HG03521 (cell line): ENCODE measurements around the gene AHCYL1.
"Not testable (repeated sequence)": the region's sequence is repeated elsewhere in the genome, so short reads cannot be mapped to it uniquely, and the experiment has no call there.

Experiments
- ATAC-seq: cut with Tn5 transposase; IDR thresholded peaks from one replicate; pipeline ENCODE4 v1.9.1; 2021; ENCODE audit warnings: mild to moderate bottlenecking, moderate library complexity; ENCODE audit not compliant: unreplicated experiment

Gene AHCYL1

GRCh38 chr1:109984456-109985246, at the start of gene AHCYL1:
Gene AHCYL1, plus strand, starts transcription at chr1:109984765. Its CDS starts 288 bp downstream, at chr1:109985053.
- ATAC-seq, result peak; percentile 98

DNA sequence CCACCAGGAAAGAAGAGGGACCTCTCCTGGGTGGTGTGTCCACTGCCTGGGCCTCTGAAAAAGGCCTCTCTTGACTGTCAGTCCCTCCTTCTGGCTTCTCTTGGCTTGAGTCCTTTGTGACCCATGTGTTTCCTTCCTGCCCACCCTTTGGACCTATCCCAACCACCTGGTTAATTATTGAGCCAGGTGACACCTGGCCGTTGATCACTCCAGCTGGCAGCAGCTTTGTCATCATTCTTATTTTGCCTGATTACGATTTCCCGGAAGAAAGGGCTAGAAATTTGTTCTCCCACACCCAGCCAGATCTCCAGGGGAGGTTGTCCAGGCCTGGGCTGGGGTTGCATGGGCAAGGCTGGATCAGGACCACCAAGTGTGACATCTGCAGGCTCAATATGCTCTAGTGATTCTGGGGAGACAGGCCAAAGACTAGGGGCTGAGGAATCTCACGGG, 49.1 kb upstream of the AHCYL1 start:
- ATAC-seq, result no peak

DNA sequence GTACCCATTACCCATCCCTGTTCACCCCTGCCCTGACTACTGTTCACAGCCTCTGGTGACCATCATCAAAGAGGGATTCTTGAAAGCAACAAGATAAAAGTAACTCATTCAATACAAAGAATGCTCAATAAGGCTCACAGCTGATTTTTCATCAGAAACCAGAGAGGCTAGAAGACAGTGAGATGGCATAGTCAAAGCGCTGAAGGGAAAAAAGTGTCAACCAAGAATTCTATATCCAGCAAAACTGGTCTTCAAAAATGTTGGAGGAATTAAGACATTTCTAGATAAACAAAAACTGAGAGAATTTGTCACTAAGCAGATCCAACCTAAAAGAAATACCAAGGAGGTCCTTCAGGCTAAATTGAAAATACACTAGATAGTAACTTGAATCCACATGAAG, 46.8 kb upstream of the AHCYL1 start:
- ATAC-seq, result no peak

DNA sequence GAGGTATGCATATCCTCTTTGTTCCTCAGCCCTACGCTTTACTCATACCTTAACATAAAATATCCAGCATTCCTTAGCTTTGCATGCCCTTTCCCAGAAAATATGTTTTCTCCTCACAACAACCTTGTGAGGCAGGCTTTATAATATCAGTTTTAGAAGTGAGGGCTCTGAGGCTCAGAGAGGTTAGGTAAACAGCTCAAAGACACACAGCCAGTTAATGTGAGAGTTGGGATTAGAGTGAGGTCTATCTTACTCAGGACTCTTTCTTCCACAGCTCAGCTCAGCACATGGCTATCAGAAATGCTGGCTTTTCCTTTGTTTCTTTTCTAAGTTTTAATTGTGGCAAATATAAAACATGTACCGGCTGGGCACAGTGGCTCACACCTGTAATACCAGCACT, 46.0 kb upstream of the AHCYL1 start:
- ATAC-seq, result no peak

DNA sequence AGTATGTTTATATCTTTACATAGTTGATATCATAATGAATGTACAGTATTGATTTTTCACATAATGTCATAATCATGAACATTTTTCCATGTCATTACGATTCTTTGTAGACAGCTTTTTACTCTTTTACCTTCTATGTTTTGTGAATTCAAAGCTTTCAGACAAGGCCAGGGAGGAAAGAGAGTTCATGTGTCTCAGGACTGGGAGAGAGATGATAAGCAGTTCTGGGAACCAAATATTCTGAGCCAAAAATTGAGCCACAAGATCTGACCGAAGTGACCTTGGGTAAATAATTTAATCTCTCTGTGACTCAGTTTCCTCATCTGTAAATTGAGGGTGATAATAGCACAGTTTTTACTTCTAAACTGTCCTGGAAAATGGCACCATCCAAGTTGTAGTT, 42.1 kb upstream of the AHCYL1 start:
- ATAC-seq, result no peak

- no peak for ATAC-seq
These were observed 40.0 kb upstream of the AHCYL1 start for GRCh38 chr1:109944541-109944940.

GRCh38 chr1:109946511-109946910, 38.1 kb upstream of the AHCYL1 start:
- ATAC-seq, result no peak

DNA sequence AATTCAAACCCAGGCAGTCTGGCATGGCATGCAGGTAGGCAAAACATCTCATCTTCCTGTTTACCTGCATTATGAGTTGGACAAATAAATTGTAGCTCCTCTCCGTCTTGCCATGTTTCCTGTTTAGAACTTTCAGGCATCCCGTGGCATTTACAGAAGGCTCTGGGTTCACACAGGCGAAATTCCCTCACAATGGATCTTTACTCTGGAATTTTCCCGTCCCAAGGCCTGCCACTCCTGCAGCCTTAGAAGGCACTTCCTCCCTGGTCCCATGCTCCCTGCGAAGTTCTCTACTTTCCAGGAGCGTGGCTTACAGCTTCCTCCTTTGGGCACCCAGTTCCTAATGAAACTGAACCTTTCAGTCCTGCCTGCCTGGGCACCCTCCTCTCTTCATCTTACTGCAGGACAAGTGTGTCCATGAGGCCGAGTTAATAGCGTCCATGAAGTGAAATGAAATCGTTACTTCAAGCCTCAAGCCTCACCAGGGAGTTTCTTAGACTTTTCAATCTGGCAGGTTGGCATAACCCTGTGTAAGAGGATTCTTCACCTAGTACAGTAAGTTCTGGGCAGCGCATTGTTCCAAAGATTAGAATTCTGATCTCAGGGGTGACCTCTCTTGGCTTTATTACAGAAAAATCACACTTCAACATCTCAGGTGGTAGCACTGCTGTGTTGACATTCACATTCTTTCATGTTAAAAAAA, 36.8 kb upstream of the AHCYL1 start:
- no peak for ATAC-seq

GRCh38 chr1:109948285-109948630, 36.3 kb upstream of the AHCYL1 start:
- no peak for ATAC-seq

DNA sequence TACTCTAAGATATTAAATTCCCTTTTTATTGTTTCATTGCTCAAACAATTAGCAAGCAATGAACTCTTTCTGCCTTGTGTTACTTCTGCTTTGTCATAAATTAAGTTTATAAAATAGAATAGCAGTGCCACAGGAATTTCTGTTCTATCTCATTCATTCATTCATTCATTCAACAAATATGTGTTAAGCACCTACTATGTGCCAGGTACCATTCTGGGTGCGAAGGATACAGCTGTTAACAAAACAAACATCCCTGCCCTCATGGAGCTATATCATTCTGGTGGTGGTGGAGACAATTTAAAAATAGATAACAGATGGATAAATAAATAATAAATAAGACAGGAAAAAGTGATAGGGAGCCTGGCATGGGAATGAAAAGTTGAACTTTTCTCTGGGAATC, 34.5 kb upstream of the AHCYL1 start:
- no peak for ATAC-seq

DNA sequence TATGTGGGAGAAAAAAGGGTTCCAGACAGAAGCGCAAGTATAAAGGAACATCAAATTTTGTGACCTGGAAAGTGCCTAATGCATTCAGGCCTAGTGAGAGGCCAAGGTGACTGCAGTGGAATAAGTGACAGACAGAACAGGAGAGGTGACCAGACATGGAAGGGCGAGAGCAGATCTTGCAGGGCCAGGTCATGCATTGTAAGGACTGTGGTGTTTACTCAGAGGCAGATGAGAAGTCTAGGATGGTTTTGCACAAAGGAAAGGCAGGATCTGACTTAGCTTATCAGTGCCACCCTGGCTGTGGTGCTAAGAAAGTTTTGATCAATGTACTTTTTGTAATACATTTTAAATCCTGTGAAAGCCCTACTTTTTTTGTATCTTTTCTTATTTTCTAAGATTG, 34.1 kb upstream of the AHCYL1 start:
- no peak for ATAC-seq

DNA sequence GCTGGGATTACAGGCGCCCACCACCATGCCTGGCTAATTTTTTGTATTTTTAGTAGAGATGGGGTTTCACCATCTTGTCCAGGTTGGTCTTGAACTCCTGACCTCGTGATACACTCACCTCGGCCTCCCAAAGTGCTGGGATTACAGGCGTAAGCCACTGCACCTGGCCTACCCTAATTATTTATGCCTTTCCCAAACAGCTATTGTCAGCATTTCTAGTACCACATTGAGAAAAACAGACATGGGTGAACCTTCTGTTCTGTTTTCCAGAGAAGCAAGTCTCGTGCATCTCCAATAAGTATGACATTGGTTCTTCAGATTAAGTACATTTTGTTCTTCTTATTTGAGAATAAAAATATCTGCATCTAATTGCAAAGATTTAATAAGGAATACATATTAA, 33.1 kb upstream of the AHCYL1 start:
- not testable (repeated sequence) for ATAC-seq

- no peak for ATAC-seq
These were observed 30.5 kb upstream of the AHCYL1 start for GRCh38 chr1:109954041-109954512.

DNA sequence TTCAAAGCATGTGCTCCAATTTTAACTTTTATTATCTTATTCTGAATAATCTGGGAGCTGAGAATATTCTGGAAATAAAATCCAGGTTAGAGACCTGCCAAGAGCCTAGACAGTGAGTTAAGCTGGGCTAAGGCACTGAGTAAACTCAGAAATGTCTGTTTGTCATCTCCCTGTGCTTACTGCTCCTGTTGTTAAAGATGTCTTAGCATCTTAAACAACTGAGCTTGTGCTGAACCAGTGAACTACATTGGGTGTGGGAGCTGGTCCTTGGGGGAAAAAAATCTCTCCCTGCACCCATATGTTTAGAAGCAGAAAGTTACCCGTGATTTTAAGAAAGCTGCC, 25.0 kb upstream of the AHCYL1 start:
- no peak for ATAC-seq

- no peak for ATAC-seq
These were observed 24.4 kb upstream of the AHCYL1 start for GRCh38 chr1:109959974-109960744.

GRCh38 chr1:109960745-109961094, 23.8 kb upstream of the AHCYL1 start:
- no peak for ATAC-seq

DNA sequence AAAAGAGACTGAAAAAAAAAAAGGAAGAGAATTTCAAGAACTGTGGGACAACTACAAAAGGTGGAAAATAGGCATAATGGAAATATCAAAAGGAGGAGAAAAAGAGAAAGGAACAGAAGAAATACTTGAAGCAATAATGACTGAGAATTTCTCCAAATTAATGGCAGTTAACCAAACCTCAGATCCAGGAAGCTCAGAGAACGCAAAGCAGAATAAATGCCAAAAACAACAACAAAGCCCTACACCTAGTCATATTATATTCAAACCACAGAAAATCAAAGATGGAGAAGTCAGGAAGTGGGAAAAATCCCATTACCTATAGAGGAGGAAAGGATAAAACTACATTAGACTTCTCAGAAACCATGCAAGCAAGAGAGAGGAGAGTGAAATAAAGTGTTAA, 20.7 kb upstream of the AHCYL1 start:
- no peak for ATAC-seq

GRCh38 chr1:109969146-109969829, 15.3 kb upstream of the AHCYL1 start:
- ATAC-seq, result no peak

DNA sequence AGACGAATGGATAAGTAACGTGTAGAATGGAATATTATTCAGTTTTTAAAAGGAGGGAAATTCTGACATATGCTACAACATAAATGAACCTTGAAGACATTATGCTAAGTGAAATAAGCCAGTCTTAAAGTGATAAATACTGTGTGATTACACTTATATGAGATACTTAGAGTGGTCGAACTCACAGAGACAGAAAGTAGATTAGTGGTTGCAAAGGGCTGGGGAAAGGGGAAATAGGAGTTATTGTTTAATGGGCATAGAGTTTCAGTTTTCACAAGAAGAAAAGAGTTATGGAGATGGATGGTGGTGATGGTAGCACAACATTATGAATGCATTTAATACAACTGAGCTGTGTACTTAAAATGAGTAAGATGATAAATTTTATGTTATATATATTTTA, 14.7 kb upstream of the AHCYL1 start:
- no peak for ATAC-seq

- ATAC-seq, result no peak
These were observed 13.0 kb upstream of the AHCYL1 start for GRCh38 chr1:109971559-109971958.

DNA sequence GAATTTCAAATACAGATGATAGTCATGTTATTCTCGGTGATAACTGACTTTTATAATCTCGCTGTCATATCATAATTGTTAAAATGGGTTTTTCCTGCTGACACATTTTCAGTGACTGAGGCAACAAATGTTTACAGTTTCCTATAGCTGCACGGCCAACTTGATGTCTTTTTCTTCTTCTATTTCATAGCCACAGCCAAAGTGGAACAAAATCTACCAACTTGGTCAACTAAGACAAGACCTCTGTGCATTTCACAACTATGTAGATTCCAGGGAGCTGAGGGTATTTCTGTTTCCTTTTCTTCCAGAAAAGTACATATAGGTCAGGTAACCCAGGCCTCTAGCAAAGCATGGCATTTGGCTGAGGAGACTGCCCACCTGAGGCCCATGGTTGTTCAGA, 10.4 kb upstream of the AHCYL1 start:
- ATAC-seq, result no peak
